ENCODE data around the gene USP31. TPM values are rescaled to one million over a fixed set of nuclear protein-coding genes. Genes with fewer than 3 reads are reported as not detected.

The USP31 gene
- total and polyA plus RNA-seq, 2 experiments from 2014 or later = 3.3 to 6.4 TPM

- H2AFZ ChIP-seq = no peak overlapping the region
- TF ChIP-seq EZH2 (IDR thresholded peaks at IDR 0.05; ENCODE audit: borderline replicate concordance) = no peak
- TF ChIP-seq EZH2phosphoT487 (IDR thresholded peaks at IDR 0.05; ENCODE audit: low read depth, severe bottlenecking, unreplicated experiment) = no peak
- TF ChIP-seq CTCF (IDR thresholded peaks at IDR 0.05; ENCODE audit: poor library complexity) = no peak
- no peaks in the 10 kb centered on the region for H4K20me1 ChIP-seq (ENCODE audit: insufficient read depth, poor library complexity, severe bottlenecking)
- no peak overlapping the region for H3K27ac ChIP-seq
- no peak overlapping the region for H3K4me3 ChIP-seq
- no peak for DNase-seq (ENCODE audit: low spot score)
- no peaks in the 10 kb centered on the region for H3K9me3 ChIP-seq (ENCODE audit: low read depth)
- H3K36me3 ChIP-seq (replicated peaks; ENCODE audit: insufficient read depth, low read depth) = no peaks in the 10 kb centered on the region
- H3K9me2 ChIP-seq (replicated peaks; ENCODE audit: insufficient read depth) = no peaks in the 10 kb centered on the region
- H3K79me2 ChIP-seq = no peaks in the 10 kb centered on the region
- no peak overlapping the region for H3K4me2 ChIP-seq
- H3K4me1 ChIP-seq (ENCODE audit: insufficient read depth) = no peaks in the 10 kb centered on the region
- 89% methylated on average over 9 of the region's 9 CpGs for whole genome bisulfite sequencing (ENCODE audit: low lambda C conversion rate, missing lambda C conversion rate)
- H3K27me3 ChIP-seq = peaks cover 37% of the 10 kb centered on the region
These were observed 45.4 kb upstream of the USP31 start for GRCh38 chr16:23194497-23195221.

- Histone ChIP-seq H2AFZ (no peak overlapping the region), H3K4me3 (no peak overlapping the region), H3K4me1 (ENCODE audit: insufficient read depth) (no peaks in the 10 kb centered on the region), H4K20me1 (ENCODE audit: insufficient read depth, poor library complexity, severe bottlenecking) (no peaks in the 10 kb centered on the region), H3K9me3 (ENCODE audit: low read depth) (no peaks in the 10 kb centered on the region), H3K9me2 (replicated peaks; ENCODE audit: insufficient read depth) (no peaks in the 10 kb centered on the region), H3K27me3 (peaks cover 53% of the 10 kb centered on the region), H3K27ac (no peak overlapping the region), H3K36me3 (replicated peaks; ENCODE audit: insufficient read depth, low read depth) (no peaks in the 10 kb centered on the region), H3K4me2 (no peak overlapping the region), H3K79me2 (no peaks in the 10 kb centered on the region)
- no peak for TF ChIP-seq CTCF (IDR thresholded peaks at IDR 0.05; ENCODE audit: poor library complexity)
- DNase-seq (ENCODE audit: low spot score) = no peak
- WGBS (ENCODE audit: low lambda C conversion rate, missing lambda C conversion rate) = 82% methylated on average over 2 of the region's 2 CpGs
These were observed 39.7 kb upstream of the USP31 start for GRCh38 chr16:23188911-23189310.

GRCh38 chr16:23187341-23187740 lies 38.1 kb upstream of the USP31 start:
- WGBS (ENCODE audit: low lambda C conversion rate, missing lambda C conversion rate) = 45% methylated on average over 3 of the region's 3 CpGs
- no peak overlapping the region for H3K4me3 ChIP-seq
- H3K79me2 ChIP-seq = no peaks in the 10 kb centered on the region
- H3K27me3 ChIP-seq = peaks cover 65% of the 10 kb centered on the region
- no peak for DNase-seq (ENCODE audit: low spot score)
- peaks cover 8% of the 10 kb centered on the region for H3K4me1 ChIP-seq (ENCODE audit: insufficient read depth)
- no peak for TF ChIP-seq EZH2phosphoT487 (IDR thresholded peaks at IDR 0.05; ENCODE audit: low read depth, severe bottlenecking, unreplicated experiment)
- TF ChIP-seq EZH2 (IDR thresholded peaks at IDR 0.05; ENCODE audit: borderline replicate concordance) = no peak
- TF ChIP-seq CTCF (IDR thresholded peaks at IDR 0.05; ENCODE audit: poor library complexity) = no peak
- H3K36me3 ChIP-seq (replicated peaks; ENCODE audit: insufficient read depth, low read depth) = no peaks in the 10 kb centered on the region
- no peaks in the 10 kb centered on the region for H3K9me2 ChIP-seq (replicated peaks; ENCODE audit: insufficient read depth)
- no peaks in the 10 kb centered on the region for H3K9me3 ChIP-seq (ENCODE audit: low read depth)
- no peak overlapping the region for H3K27ac ChIP-seq
- H4K20me1 ChIP-seq (ENCODE audit: insufficient read depth, poor library complexity, severe bottlenecking) = no peaks in the 10 kb centered on the region
- no peak overlapping the region for H3K4me2 ChIP-seq
- no peak overlapping the region for H2AFZ ChIP-seq

Data from hepatocyte (in vitro differentiated cells).